Stimulated activated CD8-positive, alpha-beta memory T cell treated with anti-CD3 and anti-CD28 coated beads, Interleukin-7, amount 100 ng/mL, for 1 hour (primary cell): ENCODE measurements around the gene C6orf58.

ENCODE experiments used
- DNase-seq, 2 donors: peaks; one replicate each; pipeline ENCODE4 v3.0.0-alpha.2; 2020; ENCODE audit warnings: low read depth in 2 of 2

The C6orf58 gene

GRCh38 chr6:127576874-127577273, at the start of gene C6orf58:
Gene C6orf58 (plus strand): TSS chr6:127577174. CDS start chr6:127577186, 12 bp downstream.
- DNase-seq: no peak

- no peak for DNase-seq
Observed at GRCh38 chr6:127533011-127533410, 44.0 kb upstream of the C6orf58 start.

- no peak for DNase-seq
Observed at GRCh38 chr6:127533736-127534135, 43.2 kb upstream of the C6orf58 start.

GRCh38 chr6:127538750-127539264, 38.2 kb upstream of the C6orf58 start:
- DNase-seq: no peak

- no peak for DNase-seq
Observed at GRCh38 chr6:127539272-127539671, 37.7 kb upstream of the C6orf58 start.

- DNase-seq: no peak
Observed at GRCh38 chr6:127547215-127547614, 29.8 kb upstream of the C6orf58 start.

- DNase-seq: no peak
Observed at GRCh38 chr6:127547904-127548649, 28.9 kb upstream of the C6orf58 start.

- DNase-seq: no peak
Observed at GRCh38 chr6:127550403-127550802, 26.6 kb upstream of the C6orf58 start.

- DNase-seq: no peak
Observed at GRCh38 chr6:127554435-127555006, 22.5 kb upstream of the C6orf58 start.

GRCh38 chr6:127561660-127562059, 15.3 kb upstream of the C6orf58 start:
- DNase-seq: no peak

GRCh38 chr6:127564761-127565160, 12.2 kb upstream of the C6orf58 start:
- DNase-seq: no peak

GRCh38 chr6:127566119-127566518, 10.9 kb upstream of the C6orf58 start:
- no peak for DNase-seq

- DNase-seq: no peak
Observed at GRCh38 chr6:127566651-127567050, 10.3 kb upstream of the C6orf58 start.

GRCh38 chr6:127567476-127567875, 9.5 kb upstream of the C6orf58 start:
- DNase-seq: no peak

GRCh38 chr6:127570739-127571389, 6.1 kb upstream of the C6orf58 start:
- DNase-seq: no peak

GRCh38 chr6:127578900-127579299, 1.9 kb downstream of the C6orf58 start:
- no peak for DNase-seq

GRCh38 chr6:127581576-127581975, 4.6 kb downstream of the C6orf58 start:
- DNase-seq: no peak

GRCh38 chr6:127582777-127583462, 5.9 kb downstream of the C6orf58 start:
- DNase-seq: no peak

GRCh38 chr6:127585123-127585522, 8.1 kb downstream of the C6orf58 start:
- DNase-seq: no peak

- no peak for DNase-seq
Observed at GRCh38 chr6:127586372-127586771, 9.4 kb downstream of the C6orf58 start.

GRCh38 chr6:127587875-127588274, 10.9 kb downstream of the C6orf58 start:
- no peak for DNase-seq

GRCh38 chr6:127589135-127589534, 12.2 kb downstream of the C6orf58 start:
- DNase-seq: no peak
